ENCODE measurements around the gene POLR2J3.
"Not testable (repeated sequence)": the region's sequence is repeated elsewhere in the genome, so short reads cannot be mapped to it uniquely, and the experiment has no call there.

The POLR2J3 gene

DNA sequence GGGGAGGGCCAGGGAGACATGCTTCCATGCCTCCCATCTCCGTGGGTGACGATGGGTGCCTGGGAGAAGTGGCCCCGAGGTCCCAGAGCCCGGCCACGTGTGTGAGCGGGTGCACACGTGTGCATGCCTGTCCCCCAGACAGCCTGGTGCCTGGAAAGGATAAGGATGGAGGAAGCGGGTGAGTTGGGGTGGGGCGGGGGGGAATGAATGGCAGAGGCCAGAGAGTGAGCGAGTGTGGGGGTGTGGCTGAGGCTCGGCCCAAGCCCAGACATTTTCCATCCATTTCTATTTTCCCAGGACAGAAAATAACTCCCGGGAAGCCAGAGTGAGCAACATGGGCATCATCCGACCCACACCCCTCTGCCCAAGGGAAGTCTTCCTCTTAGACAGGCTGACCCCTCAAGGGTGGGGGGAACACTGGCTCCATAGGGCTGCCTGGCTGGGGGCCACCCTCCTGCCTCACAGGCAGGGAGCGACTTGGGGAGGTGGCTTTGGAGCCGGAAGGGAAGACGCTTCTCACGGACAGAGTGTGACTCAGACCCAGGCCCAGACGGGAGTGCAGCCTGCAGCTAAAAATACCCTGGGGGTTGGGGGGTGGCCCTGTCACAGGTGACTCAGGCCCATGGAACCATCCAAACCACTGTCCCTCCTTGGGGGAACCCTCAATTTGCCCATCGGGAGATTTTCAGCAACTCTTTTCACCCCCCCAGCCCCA lies 32.2 kb upstream of the POLR2J3 start:
- DNase-seq; H2BK120ac ChIP-seq (ENCODE audit: insufficient read depth, low read length, poor library complexity); H3K9ac ChIP-seq (ENCODE audit: low read length); H3K27ac ChIP-seq (ENCODE audit: low read depth, low read length); H3K4me1 ChIP-seq (ENCODE audit: control insufficient read depth in 1 of 2, insufficient read depth in 2 of 2, low read length in 2 of 2); H3K18ac ChIP-seq (ENCODE audit: low read length); H3K23ac ChIP-seq (ENCODE audit: low read length); H3K14ac ChIP-seq (ENCODE audit: low read length); H4K12ac ChIP-seq (ENCODE audit: low read depth, low read length); H3K27me3 ChIP-seq (ENCODE audit: insufficient read depth, low read length); H2BK5ac ChIP-seq (ENCODE audit: low read depth, low read length, poor library complexity); H2AFZ ChIP-seq (ENCODE audit: insufficient read depth, low read length, poor library complexity); H3K79me1 ChIP-seq (ENCODE audit: low read length); H4K8ac ChIP-seq (ENCODE audit: low read depth, low read length); H3K9me3 ChIP-seq (ENCODE audit: insufficient read depth, low read depth, low read length); H3K4me2 ChIP-seq (ENCODE audit: low read length); H3K36me3 ChIP-seq (ENCODE audit: control insufficient read depth in 1 of 2, insufficient read depth in 2 of 2, low read length in 2 of 2); H2AK5ac ChIP-seq (ENCODE audit: low read length); H3K4me3 ChIP-seq (ENCODE audit: low read depth, low read length); H3K79me2 ChIP-seq (ENCODE audit: control insufficient read depth, insufficient read depth, low read length, poor library complexity); H2BK12ac ChIP-seq (ENCODE audit: low read length); H3K4ac ChIP-seq (ENCODE audit: low read depth, low read length); H4K91ac ChIP-seq (ENCODE audit: low read depth, low read length): not testable (repeated sequence)
- WGBS (ENCODE audit: extremely low coverage, insufficient coverage, insufficient read length) = no CpG with 5 or more reads among the region's 19 CpGs

DNA sequence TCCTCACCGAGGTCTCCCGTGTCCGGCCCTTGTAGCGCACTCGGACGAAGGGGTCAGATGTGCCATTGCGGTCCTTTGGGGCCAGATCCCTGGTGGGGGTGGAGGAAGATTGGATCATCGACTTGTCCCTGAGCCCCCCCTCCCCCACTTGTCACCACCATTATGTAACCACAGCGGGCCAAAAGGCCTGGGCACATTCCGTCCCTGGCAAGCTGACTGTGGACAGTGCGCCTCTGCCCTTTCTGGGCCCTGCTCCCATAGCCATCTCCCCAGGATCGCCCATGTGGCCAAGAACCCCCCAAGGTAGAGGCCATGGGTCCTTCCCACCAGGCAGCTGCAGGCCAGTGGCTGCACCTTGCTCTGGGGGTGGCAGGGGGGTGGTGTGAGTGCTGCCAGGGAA lies 29.9 kb upstream of the POLR2J3 start:
- not testable (repeated sequence) for H2BK120ac ChIP-seq (ENCODE audit: insufficient read depth, low read length, poor library complexity); H3K4me2 ChIP-seq (ENCODE audit: low read length); DNase-seq; H3K4me3 ChIP-seq (ENCODE audit: low read depth, low read length); H3K23ac ChIP-seq (ENCODE audit: low read length); H3K14ac ChIP-seq (ENCODE audit: low read length); H2BK12ac ChIP-seq (ENCODE audit: low read length); H3K27ac ChIP-seq (ENCODE audit: low read depth, low read length); H2BK5ac ChIP-seq (ENCODE audit: low read depth, low read length, poor library complexity); H2AFZ ChIP-seq (ENCODE audit: insufficient read depth, low read length, poor library complexity); H3K9me3 ChIP-seq (ENCODE audit: insufficient read depth, low read depth, low read length); H3K79me2 ChIP-seq (ENCODE audit: control insufficient read depth, insufficient read depth, low read length, poor library complexity); H3K4me1 ChIP-seq (ENCODE audit: control insufficient read depth in 1 of 2, insufficient read depth in 2 of 2, low read length in 2 of 2); H3K79me1 ChIP-seq (ENCODE audit: low read length); H4K12ac ChIP-seq (ENCODE audit: low read depth, low read length); H4K91ac ChIP-seq (ENCODE audit: low read depth, low read length); H3K4ac ChIP-seq (ENCODE audit: low read depth, low read length); H3K18ac ChIP-seq (ENCODE audit: low read length); H2AK5ac ChIP-seq (ENCODE audit: low read length); H3K9ac ChIP-seq (ENCODE audit: low read length); H3K27me3 ChIP-seq (ENCODE audit: insufficient read depth, low read length); H4K8ac ChIP-seq (ENCODE audit: low read depth, low read length); H3K36me3 ChIP-seq (ENCODE audit: control insufficient read depth in 1 of 2, insufficient read depth in 2 of 2, low read length in 2 of 2)
- WGBS (ENCODE audit: extremely low coverage, insufficient coverage, insufficient read length) = no CpG with 5 or more reads among the region's 12 CpGs

DNA sequence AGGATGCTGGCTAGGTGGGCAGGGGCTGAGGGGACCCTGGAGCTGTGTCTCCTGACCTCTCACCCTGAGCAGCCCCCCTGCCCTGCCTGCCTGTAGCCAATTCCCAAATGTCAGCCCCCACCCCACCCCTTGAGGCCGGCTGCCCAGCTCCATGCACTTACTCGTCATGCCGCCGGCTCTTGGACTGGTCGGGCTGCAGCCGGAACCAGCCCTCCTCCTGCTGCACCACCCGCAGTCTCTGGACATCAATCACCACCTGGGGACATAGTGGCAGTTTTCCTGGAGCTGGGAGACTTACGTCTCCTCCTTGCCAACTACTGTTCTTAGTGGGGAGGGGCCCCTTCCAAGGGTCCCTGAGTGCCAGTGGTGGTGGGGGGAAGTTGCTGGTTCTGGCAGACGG lies 27.3 kb upstream of the POLR2J3 start:
- H3K4ac ChIP-seq (ENCODE audit: low read depth, low read length); H2AFZ ChIP-seq (ENCODE audit: insufficient read depth, low read length, poor library complexity); H3K9me3 ChIP-seq (ENCODE audit: insufficient read depth, low read depth, low read length); H4K12ac ChIP-seq (ENCODE audit: low read depth, low read length); H3K79me2 ChIP-seq (ENCODE audit: control insufficient read depth, insufficient read depth, low read length, poor library complexity); H2BK12ac ChIP-seq (ENCODE audit: low read length); H2BK120ac ChIP-seq (ENCODE audit: insufficient read depth, low read length, poor library complexity); H3K4me2 ChIP-seq (ENCODE audit: low read length); H3K4me3 ChIP-seq (ENCODE audit: low read depth, low read length); H3K27ac ChIP-seq (ENCODE audit: low read depth, low read length); H2AK5ac ChIP-seq (ENCODE audit: low read length); H3K36me3 ChIP-seq (ENCODE audit: control insufficient read depth in 1 of 2, insufficient read depth in 2 of 2, low read length in 2 of 2); DNase-seq; H3K79me1 ChIP-seq (ENCODE audit: low read length); H3K27me3 ChIP-seq (ENCODE audit: insufficient read depth, low read length); H3K4me1 ChIP-seq (ENCODE audit: control insufficient read depth in 1 of 2, insufficient read depth in 2 of 2, low read length in 2 of 2); H3K14ac ChIP-seq (ENCODE audit: low read length); H4K91ac ChIP-seq (ENCODE audit: low read depth, low read length); H3K18ac ChIP-seq (ENCODE audit: low read length); H4K8ac ChIP-seq (ENCODE audit: low read depth, low read length); H3K23ac ChIP-seq (ENCODE audit: low read length); H2BK5ac ChIP-seq (ENCODE audit: low read depth, low read length, poor library complexity); H3K9ac ChIP-seq (ENCODE audit: low read length): not testable (repeated sequence)
- WGBS (ENCODE audit: extremely low coverage, insufficient coverage, insufficient read length) = no CpG with 5 or more reads among the region's 9 CpGs

DNA sequence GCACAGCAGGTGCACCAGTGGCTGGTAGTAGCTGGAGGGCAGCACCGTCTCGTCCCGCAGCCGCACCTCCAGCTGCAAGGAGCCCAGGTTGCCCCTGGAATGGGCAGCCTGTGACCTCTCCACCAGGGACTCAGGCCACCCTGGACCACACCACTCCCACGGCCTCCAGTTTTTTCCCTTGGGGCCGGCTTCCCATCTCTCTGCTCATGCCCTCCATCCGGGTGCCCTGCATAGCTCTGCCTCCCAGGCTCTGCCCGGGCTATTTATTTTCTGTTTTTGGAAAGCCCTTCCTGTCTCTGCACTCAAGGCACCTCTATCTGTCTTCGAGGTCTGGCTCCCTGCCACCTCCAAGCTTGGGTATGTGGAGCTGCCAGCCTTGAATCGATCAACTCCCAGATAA lies 23.7 kb upstream of the POLR2J3 start:
- H2BK5ac ChIP-seq (ENCODE audit: low read depth, low read length, poor library complexity); H4K12ac ChIP-seq (ENCODE audit: low read depth, low read length); H3K27ac ChIP-seq (ENCODE audit: low read depth, low read length); H3K23ac ChIP-seq (ENCODE audit: low read length); H4K8ac ChIP-seq (ENCODE audit: low read depth, low read length); H3K4me2 ChIP-seq (ENCODE audit: low read length); H3K4me3 ChIP-seq (ENCODE audit: low read depth, low read length); H3K14ac ChIP-seq (ENCODE audit: low read length); H3K4ac ChIP-seq (ENCODE audit: low read depth, low read length); H3K9ac ChIP-seq (ENCODE audit: low read length); DNase-seq; H2BK120ac ChIP-seq (ENCODE audit: insufficient read depth, low read length, poor library complexity); H3K4me1 ChIP-seq (ENCODE audit: control insufficient read depth in 1 of 2, insufficient read depth in 2 of 2, low read length in 2 of 2); H3K79me1 ChIP-seq (ENCODE audit: low read length); H2AK5ac ChIP-seq (ENCODE audit: low read length); H2AFZ ChIP-seq (ENCODE audit: insufficient read depth, low read length, poor library complexity); H4K91ac ChIP-seq (ENCODE audit: low read depth, low read length); H3K27me3 ChIP-seq (ENCODE audit: insufficient read depth, low read length); H2BK12ac ChIP-seq (ENCODE audit: low read length); H3K79me2 ChIP-seq (ENCODE audit: control insufficient read depth, insufficient read depth, low read length, poor library complexity); H3K18ac ChIP-seq (ENCODE audit: low read length); H3K36me3 ChIP-seq (ENCODE audit: control insufficient read depth in 1 of 2, insufficient read depth in 2 of 2, low read length in 2 of 2); H3K9me3 ChIP-seq (ENCODE audit: insufficient read depth, low read depth, low read length): not testable (repeated sequence)
- no CpG with 5 or more reads among the region's 10 CpGs for WGBS (ENCODE audit: extremely low coverage, insufficient coverage, insufficient read length)

Data from trophoblast cell (in vitro differentiated cells and primary cell).